Midbrain (tissue), 1 donor: Measurements from ENCODE around the gene XRCC2.
A peak's percentile ranks its signal among the peaks of the same experiment; 100 is the strongest.
"Not testable (repeated sequence)": the region's sequence is repeated elsewhere in the genome, so short reads cannot be mapped to it uniquely, and the experiment has no call there.

Experiments used
- DNase-seq: peaks from one replicate; lab custom pipeline; 2025; lab: John Stamatoyannopoulos, UW

The XRCC2 gene

GRCh38 chr7:152675759-152676636 is at the start of gene XRCC2:
XRCC2 (minus strand) TSS chr7:152676141; CDS start chr7:152676079, 62 bp downstream.
- peak; percentile 93 for DNase-seq

- DNase-seq = no peak
Measured at GRCh38 chr7:152723364-152723763, 47.4 kb upstream of the XRCC2 start.

GRCh38 chr7:152712412-152713042 is 36.6 kb upstream of the XRCC2 start:
- not testable (repeated sequence) for DNase-seq

GRCh38 chr7:152711444-152711944 is 35.6 kb upstream of the XRCC2 start:
- DNase-seq = no peak

GRCh38 chr7:152710153-152710442 is 34.2 kb upstream of the XRCC2 start:
- no peak for DNase-seq

- DNase-seq = no peak
Measured at GRCh38 chr7:152709287-152710152, 33.6 kb upstream of the XRCC2 start.

GRCh38 chr7:152704796-152705384 is 28.9 kb upstream of the XRCC2 start:
- DNase-seq = no peak

GRCh38 chr7:152699079-152699478 is 23.1 kb upstream of the XRCC2 start:
- DNase-seq = no peak

- DNase-seq = not testable (repeated sequence)
Measured at GRCh38 chr7:152697268-152697974, 21.5 kb upstream of the XRCC2 start.

- DNase-seq = not testable (repeated sequence)
Measured at GRCh38 chr7:152692196-152692595, 16.3 kb upstream of the XRCC2 start.

- DNase-seq = no peak
Measured at GRCh38 chr7:152683297-152683696, 7.4 kb upstream of the XRCC2 start.

GRCh38 chr7:152677808-152678670 is 2.1 kb upstream of the XRCC2 start:
- DNase-seq = no peak

- DNase-seq = no peak
Measured at GRCh38 chr7:152674860-152675758, 832 bp downstream of the XRCC2 start.

GRCh38 chr7:152673897-152674296 is 2.0 kb downstream of the XRCC2 start:
- DNase-seq = no peak

- no peak for DNase-seq
Measured at GRCh38 chr7:152672626-152673025, 3.3 kb downstream of the XRCC2 start.

GRCh38 chr7:152669758-152670157 is 6.2 kb downstream of the XRCC2 start:
- DNase-seq = no peak

- no peak for DNase-seq
Measured at GRCh38 chr7:152668975-152669374, 7.0 kb downstream of the XRCC2 start.

GRCh38 chr7:152667958-152668357 is 8.0 kb downstream of the XRCC2 start:
- no peak for DNase-seq

GRCh38 chr7:152666078-152666477 is 9.9 kb downstream of the XRCC2 start:
- no peak for DNase-seq
